HG02852 (cell line): ENCODE results near the gene TCN2.
"Not testable (repeated sequence)": the region's sequence is repeated elsewhere in the genome, so short reads cannot be mapped to it uniquely, and the experiment has no call there.

Experiments
- ATAC-seq: cut with Tn5 transposase; IDR thresholded peaks from one replicate; pipeline ENCODE4 v1.9.1; 2021; ENCODE audit warnings: mild to moderate bottlenecking, moderate library complexity; ENCODE audit not compliant: unreplicated experiment

The TCN2 gene

DNA sequence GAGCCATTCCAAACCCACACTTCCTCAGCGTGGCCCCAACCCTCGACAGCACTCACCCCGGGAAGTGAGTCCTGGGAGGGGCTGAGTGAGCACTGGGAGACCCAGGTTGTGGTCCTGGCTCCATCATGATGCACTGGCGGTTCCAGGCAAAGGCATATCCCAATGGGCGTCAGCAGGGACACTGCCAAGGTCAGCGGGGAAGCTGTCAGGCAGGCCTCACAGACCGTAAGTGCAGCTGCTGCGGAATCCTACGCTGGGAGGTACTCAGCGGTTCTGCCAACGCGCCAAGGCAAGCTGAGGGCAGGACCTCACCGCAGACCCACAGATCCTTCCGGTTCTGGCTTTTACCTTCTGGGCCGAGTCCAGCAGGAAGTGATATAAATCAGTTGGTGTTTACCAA lies 31.1 kb upstream of the TCN2 start:
- ATAC-seq, result no peak

DNA sequence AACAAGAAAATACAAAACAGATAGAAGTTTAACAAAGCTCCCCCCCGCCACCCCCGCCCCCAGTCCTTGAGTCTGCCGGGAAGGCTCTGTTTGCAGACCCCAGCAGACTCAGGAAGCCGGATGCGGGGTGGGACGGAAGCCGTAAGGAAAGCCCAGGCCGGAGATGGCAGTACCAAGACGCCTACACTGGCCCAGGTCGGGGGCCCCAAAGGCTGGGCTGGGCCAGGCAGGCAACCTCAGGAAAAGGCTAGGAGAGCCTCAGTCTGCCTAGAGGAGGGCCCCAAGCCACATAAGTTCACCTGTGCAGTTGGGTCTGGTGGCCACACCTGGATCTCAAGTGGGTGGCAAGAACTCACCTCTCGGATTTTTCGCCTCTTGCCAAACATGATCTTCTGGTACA lies 28.5 kb upstream of the TCN2 start:
- ATAC-seq, result no peak

DNA sequence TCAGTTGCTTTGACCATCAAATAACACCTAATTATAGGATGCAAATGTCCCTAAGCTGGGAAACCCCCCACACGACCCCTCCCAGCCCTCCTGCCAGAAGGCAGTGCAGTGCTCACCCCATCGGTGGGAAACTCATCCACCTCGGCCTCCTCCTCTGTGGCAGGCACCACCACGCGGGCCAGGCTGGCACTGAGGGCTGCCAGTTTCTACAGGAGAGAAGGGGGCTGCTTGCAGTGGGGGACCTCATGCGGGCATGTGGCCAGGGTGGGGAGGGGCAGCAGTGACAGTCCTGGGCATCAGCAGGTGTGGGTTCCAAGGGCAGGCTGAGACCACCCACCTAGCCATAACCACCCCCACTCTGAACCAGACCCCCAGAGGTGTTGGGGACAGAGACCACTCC lies 26.1 kb upstream of the TCN2 start:
- no peak for ATAC-seq

DNA sequence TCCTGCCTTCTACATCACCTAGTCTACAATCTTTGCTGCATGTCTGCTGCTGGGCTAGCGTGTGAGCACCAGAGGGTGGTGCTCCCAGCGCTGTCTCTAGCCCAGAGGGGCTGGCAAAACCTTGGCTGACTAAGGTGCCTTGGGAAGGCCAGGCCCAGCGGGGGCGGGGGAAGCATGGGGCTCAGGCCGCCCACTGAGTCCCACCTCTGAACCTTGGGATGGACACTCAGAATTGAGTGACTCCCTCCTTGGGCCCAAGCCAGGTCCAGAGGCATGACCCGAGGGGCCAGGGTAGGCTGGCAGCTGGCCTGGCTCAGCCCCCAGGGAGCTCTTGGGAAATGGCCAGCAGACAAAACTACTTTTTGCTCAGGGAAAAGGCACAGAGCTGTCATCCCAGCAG lies 24.9 kb upstream of the TCN2 start:
- no peak for ATAC-seq

DNA sequence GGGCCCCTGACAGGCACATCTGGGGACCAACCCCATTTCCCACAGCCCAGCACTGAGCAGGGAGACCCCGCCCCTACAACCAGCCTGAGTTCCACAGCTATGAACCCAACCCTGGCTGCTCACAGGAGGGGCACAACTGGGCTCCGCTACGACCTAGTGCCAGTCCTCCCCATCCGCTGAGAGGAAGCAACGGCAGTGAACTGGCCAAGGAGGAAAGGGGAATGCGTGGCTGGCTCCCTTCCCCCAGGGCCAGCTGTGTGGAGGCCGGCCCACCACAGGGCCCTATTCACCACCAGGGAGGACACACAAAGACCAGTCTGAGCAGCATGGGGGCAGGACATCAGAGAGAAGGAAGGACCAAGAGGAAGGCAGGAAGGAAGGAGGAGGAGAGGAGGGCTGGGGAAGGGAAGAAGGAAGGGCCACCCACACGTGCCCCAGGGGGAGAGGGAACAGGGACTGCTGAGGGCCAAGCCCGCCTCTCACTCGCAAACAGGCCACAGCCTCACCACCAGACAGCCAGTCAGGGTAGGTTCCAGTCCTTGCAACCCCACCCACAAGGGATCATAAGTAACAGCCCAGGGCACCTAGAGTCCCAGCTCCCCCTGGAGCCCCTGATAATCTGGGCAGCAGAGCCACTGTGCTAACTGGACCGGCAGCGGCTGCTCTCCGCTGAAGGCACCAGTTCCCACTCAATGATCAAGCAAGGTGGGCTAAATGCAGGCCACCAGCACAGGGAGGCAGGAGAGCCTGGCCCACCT lies 24.0 kb upstream of the TCN2 start:
- ATAC-seq, result no peak

DNA sequence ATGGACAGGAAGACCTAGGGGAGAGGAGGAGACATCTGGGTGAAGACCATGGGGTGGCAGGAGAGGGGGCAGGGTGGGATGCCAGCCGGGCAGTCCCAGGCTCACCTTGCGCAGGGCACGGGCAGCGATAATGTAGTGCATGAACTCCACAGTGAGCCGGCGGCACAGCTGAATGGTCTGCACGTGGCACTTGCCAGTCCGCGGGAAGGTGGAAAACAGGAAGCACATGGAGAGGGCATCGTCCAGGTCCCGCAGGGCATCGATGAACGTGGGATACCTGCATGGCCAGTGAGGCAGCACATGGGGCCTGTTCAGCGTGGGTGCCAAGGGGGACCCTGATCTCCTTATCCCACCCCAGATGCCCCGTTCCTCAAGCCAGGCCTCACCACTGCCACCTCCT lies 22.5 kb upstream of the TCN2 start:
- no peak for ATAC-seq

DNA sequence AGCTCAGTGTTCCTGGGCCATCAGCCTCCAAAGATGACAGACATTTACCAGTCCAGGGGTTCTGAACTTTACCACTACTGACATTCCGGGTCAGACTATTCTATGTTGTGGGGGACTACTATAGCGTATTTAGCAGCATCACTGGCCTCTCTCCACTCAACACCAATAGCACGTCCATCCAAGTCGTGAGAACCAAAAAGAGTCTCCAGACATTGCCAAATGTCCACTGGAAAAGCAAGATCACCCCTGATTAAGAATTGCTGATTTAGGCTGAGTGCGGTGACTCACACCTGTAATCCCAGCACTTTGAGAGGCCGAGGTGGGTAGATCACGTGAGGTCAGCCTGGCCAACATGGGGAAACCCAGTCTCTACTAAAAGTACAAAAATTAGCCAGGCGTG lies 20.6 kb upstream of the TCN2 start:
- ATAC-seq, result no peak

DNA sequence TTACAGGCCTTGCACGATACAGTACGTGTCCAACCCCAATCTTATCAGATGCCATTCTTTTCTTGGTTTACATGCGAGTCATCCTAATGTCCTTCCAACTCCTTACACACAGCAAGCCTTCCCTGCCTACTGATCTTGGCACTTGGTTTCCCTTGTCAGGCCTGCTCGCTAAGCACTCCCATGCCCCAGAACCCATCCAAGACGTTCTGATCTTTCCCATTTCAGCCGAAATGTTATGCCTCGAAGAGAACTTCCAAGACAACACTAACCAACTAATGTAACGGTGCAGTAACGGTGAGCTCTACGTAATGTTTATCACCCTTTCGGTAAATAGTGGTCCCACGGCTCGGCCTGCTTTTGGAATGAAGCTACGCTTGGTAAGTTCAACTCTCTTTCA lies 15.8 kb upstream of the TCN2 start:
- no peak for ATAC-seq

DNA sequence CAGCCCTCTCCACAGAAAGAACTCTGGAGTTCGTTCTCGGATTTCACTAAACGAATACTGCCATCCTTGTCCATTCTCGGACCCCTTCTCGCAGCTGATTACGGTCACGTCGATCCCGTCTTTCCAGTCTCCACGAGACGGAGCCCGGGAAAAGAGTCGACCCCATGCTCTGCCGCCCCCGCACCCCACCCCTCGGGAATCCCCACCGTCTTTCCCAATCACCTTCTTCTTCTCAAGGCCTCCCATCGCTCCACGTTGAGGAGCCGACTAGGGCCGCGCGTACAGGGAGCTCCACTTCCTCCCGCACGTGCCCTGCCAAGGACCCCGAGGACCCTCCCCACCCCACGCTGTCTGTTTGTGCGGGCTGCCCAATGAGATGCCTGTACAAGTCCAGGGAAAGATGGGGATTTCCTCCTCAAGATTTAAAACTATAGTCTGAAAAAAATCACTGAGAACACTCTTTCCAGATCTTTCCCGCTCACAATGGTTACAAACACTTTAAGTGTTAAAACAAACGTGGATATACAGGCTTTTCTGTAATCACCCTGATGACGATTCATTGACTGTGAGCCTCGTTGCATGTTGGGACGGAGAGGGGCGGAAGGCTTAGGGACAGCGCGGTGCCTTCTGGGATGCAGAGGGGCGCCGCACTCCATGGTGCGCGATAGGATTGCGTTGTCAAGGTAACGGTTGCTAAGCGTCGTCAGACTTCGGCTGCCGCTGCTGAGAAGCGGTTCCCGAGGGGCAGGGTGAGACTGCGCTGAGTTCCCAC lies 15.2 kb upstream of the TCN2 start, which contains the start of gene PES1:
PES1 (minus strand) TSS at position 323 of the 772 bp plus-strand sequence; CDS start at position 246, 77 bp downstream.
- ATAC-seq, result peak; percentile 99

DNA sequence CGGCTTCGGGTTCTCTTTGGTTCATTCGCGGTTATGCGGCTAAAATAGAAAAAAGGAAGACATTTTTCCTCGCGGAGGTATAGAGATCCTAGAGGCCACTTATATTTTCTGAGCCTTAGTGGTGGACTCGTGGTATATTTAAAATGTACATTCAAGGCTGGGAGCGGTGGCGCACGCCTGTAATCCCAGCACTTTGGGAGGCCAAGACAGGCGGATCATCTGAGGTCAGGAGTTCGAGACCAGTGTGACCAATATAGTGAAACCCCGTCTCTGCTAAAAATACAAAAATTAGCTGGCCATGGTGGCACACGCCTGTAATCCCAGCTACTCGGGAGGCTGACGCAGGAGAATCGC lies 14.6 kb upstream of the TCN2 start:
- ATAC-seq, result not testable (repeated sequence)

DNA sequence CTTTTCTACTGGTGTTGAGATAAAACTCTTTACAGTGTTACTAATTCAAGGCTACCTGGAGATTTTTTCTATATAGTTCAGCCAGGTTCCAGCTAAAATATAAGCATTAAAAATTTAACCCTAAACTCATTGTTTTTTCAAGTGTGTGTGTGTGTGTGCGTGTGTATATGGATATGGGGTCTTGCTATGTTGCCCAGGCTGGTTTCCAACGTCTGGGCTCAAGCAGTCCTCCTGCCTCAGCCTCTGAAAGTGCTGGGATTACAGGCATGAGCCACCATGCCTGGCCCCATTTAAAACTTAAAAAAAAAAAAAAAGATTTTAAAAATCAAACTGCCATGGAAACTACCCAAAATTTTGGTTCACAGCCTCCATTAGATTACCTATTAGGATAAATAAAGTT lies 10.8 kb upstream of the TCN2 start:
- no peak for ATAC-seq

DNA sequence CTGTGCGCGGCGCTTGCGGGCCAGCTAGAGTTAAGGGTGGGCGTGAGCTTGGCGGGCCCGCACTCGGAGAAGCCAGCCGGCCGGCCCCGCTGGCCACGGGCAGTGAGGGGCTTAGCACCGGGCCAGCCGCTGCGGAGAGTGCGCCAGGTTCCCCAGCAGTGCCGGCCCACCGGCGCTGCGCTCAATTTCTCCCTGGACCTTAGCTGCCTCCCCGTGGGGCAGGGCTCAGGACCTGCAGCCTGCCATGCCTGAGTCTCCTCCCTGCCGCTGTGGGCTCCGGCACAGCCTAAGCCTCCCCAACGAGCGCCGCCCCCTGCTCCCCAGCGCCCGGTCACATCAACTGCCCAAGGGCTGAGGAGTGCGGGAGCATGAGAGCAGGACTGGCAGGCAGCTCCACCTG lies 10.1 kb upstream of the TCN2 start:
- no peak for ATAC-seq

DNA sequence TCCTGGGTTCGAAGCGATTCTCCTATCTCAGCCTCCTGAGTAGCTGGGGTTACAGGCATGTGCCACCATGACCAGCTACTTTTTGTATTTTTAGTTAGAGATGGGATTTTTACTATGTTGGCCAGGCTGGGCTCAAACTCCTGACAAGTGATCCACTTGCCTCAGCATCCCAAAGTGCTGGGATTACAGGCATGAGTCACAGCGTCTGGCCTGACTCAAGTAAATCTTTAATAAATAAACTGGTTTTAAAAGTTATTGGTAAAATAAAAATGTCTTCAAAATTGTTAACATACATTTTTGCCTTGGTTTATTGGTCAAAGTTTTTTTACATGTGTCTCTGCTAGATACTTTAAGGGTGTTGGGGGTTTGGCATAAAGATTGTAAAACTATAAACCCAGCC lies 8.0 kb upstream of the TCN2 start:
- no peak for ATAC-seq

DNA sequence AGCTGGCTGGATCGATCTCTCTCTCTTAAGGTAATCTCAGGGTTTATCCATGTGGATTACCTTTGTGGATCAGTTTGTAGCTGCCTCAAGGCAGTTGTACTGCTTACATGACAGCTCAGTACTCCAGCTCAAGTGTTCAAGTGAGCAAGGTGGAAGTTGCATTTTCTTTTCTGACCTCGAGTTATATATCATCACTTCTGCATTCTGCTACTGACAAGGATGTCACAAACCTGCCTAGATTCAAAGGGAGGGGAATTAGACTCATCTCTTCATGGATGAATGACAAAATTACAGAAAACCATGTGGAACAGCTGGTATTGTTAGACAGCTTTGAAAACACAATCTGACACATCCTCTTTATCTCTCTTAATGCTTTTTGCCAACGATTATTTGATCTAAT lies 6.1 kb upstream of the TCN2 start:
- no peak for ATAC-seq

DNA sequence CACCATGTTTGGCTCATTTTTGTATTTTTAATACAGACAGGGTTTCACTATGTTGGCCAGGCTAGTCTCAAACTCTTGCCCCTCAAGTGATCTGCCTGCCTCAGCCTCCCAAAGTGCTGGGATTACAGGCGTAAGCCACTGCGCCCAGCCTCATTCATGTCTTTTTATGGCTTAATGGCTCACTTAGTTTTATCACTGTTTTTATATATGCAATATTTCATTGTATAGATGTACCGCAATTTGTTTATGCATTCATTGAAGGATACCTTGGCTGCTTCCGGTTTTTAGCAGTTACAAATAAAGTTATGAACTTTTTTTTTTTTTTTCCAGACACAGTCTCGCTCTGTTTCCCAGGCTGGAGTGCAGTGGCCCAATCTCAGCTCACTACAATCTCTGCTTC lies 5.5 kb upstream of the TCN2 start:
- no peak for ATAC-seq

DNA sequence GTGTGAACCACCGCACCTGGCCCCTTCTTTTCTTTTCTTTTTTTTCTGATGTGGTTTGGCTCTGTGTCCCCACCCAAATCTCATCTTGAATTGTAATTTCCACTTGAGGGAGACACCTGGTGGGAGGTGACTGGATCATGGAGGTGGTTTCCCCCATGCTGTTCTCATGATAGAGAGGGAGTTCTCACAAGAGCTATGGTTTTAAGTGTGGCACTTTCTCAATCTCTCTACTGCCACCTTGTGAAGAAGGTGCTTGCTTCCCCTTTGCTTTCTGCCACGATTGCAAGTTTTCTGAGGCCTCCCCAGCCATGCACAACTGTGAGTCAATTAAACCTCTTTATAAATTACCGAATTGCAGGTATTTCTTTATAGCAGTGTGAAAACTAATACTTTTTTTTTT lies 4.9 kb upstream of the TCN2 start:
- no peak for ATAC-seq

DNA sequence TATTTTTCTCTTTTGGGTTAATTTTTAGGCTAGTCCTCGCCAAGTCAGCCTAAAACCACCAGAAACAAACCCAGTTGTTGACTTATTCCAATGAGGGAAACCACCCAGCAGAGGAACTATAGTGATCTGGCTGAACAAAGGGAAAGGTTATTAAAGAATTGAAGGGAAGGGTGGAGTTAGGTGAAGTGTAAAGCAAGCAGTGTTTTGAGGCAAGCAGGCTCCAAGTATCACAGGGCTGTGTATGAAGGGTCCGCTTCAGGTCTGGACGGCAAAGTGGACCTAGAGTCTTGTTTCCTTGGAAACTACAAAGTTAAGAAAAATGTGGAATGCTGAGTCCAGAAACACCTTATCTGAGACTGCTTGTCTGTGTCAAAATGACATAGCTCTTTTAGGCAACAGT lies 3.2 kb upstream of the TCN2 start:
- ATAC-seq, result no peak

DNA sequence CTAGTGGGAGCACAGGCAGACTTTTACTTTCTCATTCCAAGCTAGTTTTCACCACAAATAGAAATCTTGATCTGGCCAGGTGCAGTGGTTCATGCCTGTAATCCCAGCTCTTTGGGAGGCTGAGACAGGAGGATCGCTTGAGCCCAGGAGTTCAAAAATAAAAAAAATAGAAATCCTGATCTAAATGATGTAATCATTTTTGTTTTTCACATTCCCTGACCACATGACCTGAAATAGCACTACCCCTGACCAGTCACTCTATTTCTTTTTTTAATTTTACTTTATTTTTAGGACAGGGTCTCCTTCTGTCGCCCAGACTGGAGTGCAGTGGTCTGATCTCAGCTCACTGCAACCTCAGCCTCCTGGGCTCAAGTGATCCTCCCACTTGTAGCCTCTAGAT lies 2.3 kb upstream of the TCN2 start:
- no peak for ATAC-seq

DNA sequence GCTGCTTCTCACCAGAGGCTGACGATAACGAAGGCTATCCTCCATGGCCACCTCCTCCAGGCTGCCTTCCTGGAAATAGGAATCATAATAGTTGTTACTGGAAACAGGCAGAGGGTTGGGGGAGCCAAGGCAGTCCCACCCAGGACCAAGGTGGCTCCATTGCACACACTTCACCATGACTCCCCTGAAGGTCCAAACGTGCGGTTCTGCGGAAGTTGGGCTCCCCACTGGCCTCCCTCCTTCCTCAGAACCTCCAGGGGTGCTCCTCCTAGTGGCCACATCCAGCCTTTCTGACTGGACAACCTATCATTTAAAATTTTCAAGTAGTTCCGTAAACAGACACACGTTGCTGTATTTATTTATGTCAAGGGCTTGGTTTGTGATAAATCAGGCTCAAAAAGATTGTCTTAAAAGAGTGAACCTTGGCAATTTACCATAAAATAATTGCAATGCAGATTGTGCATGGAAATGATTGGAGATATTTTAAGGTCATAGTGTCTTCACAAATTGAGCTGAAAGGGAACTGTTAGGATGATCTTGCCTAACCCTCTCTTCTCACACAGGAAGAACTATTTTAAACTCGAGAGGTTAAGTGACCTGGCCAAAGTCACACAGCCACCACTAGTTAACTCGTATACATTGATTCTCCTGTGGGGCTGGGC lies 1.4 kb upstream of the TCN2 start:
- ATAC-seq, result no peak

DNA sequence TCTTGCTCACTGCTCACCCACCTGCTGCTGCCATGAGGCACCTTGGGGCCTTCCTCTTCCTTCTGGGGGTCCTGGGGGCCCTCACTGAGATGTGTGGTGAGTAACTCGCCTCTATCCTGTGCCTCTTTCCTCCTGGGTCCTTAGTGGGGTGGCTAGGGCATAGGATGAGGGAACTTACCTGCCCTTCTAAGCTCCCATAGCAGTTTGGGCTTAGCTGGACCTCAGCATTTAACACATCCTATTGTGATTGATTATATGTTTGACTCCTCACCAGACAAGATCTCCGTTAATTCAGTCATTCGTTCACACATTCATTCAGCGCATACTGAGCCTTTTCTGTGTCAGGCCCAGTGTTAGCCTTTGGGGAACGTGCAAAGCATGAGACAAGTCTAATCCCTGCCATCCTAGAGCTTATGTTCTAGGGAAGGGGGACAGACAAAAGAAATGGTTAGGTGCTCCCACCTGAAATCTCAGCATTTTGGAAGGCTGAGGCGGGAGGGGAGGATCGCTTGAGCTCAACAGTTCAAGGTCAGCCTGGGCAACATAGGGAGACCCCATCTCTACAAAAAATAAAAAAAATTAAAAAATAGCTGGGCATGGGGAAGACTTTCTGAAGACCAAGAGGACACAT lies 441 bp downstream of the TCN2 start:
- ATAC-seq, result no peak

DNA sequence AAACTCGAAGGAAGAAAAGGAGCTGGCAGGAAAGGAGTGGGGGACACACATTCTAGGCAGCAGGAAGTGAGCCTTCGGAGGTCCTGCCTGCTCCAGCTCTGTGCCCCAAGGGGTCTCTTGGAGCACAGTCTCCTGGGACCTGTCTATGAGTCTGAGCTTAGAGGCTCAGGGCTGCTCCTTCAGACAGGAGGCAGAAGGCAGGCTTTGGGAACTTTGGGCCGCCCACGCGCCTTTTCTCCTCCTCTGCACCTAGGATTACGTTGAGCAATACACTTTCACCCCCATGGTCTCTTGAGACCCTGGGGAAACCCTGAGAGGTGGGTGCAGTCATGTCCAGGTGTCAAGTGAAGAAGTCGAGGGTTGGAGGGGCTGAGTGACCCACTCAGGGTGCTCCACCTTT lies 965 bp downstream of the TCN2 start:
- ATAC-seq, result no peak
